ENCODE data around the gene RHOB.
A peak's percentile ranks its signal among the peaks of the same experiment; 100 is the strongest.

RHOB gene

GRCh38 chr2:20438334-20439192 is 8.3 kb upstream of the RHOB start:
- DNase-seq: no peak

- DNase-seq: no peak
Observed at GRCh38 chr2:20439193-20439475, 7.7 kb upstream of the RHOB start.

DNA sequence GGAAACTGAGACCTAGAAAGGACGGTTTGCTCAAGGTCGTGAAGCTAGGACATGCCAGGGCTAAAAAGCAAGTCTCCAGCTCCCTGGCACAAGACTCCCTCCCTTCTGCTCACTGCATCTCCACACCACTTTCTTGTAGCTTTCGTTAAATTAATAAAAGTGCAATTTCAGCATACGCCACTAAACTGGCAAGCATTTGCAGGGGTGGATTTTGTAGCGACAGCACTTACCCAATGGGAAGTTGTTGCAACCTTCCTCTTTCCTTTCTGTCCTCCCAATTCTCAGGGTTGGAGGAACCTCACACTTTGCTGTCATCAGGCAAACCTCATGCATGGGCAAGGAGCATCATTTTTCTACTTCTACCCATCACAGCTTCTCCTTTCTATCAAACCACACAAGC is 7.4 kb upstream of the RHOB start:
- no peak for DNase-seq

DNA sequence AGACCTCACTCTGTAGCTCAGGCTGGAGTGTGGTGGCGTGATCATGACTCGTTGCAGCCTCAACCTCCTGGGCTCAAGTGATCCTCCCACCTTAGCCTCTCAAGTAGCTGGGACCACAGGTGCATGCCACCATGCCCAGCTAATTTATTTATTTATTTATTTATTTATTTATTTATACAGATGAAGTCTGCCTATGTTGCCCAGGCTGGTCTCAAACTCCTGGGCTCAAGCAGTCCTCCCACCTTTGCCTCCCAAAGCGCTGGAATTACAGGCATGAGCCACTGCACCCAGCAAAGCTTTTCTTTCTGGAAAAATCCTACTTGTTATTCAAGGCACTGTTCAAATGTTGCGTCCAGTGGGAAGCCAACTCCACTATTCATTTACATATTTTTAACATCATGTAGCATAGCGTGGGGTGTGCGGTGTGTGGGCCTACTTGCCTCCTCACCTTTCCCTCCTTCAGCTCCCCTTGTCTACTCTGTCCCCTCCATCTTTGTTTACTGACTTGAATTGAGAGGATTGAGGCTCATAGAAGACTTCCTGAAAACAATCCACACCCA is 6.8 kb upstream of the RHOB start:
- DNase-seq: no peak

GRCh38 chr2:20443276-20443920 is 3.5 kb upstream of the RHOB start:
- DNase-seq: no peak

DNA sequence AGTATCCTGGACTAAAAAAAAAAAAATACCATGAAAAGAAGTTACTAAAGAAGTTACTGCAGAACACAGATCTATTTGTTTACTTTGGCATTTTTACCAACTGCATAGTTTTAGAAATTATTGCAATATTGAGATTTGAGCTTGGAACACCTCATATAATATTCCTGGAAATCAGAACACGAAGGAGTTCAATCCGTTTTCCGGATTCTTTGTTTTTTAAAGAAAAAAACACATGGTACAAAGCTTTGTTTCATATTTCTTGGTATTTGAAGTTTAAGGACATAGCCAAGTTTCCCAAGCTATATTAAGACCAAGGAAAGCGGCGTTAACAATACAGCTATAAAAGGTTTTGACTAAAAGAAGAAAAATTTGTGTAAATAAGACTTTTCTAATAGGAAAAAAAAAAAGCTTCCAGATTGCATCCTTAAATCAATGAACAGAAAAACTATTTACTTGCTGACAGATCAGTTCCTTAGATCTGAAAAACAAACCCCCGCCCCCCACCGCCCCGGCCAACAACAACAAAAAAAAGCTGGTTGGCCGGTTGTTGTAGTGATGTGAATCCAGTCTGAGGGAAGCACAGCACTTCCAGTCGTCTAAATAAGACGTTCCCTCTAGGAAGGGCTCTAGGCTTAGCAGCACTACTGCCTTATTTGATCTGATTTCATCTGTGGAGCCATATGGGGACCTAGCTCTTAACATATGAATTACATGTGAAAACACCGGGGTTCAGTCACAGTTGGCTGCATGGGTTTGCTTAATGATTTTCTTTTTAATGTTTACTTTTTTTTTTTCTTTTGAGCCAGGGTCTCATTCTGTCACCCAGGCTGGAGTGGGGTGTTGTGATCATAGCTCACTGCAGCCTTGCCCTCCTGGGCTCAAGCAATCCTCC is 2.5 kb upstream of the RHOB start:
- DNase-seq: no peak

GRCh38 chr2:20444993-20445910 is 1.6 kb upstream of the RHOB start:
- DNase-seq: no peak

- no peak for DNase-seq
Observed at GRCh38 chr2:20446255-20446916, 488 bp upstream of the RHOB start.

DNA sequence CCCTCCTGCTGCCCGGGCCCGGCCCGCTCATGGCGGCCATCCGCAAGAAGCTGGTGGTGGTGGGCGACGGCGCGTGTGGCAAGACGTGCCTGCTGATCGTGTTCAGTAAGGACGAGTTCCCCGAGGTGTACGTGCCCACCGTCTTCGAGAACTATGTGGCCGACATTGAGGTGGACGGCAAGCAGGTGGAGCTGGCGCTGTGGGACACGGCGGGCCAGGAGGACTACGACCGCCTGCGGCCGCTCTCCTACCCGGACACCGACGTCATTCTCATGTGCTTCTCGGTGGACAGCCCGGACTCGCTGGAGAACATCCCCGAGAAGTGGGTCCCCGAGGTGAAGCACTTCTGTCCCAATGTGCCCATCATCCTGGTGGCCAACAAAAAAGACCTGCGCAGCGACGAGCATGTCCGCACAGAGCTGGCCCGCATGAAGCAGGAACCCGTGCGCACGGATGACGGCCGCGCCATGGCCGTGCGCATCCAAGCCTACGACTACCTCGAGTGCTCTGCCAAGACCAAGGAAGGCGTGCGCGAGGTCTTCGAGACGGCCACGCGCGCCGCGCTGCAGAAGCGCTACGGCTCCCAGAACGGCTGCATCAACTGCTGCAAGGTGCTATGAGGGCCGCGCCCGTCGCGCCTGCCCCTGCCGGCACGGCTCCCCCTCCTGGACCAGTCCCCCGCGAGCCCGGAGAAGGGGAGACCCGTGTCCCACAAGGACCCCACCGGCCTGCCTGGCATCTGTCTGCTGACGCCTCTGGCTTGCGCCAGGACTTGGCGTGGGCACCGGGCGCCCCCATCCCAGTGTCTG is 767 bp downstream of the RHOB start:
- peak; percentile 37 for DNase-seq

DNA sequence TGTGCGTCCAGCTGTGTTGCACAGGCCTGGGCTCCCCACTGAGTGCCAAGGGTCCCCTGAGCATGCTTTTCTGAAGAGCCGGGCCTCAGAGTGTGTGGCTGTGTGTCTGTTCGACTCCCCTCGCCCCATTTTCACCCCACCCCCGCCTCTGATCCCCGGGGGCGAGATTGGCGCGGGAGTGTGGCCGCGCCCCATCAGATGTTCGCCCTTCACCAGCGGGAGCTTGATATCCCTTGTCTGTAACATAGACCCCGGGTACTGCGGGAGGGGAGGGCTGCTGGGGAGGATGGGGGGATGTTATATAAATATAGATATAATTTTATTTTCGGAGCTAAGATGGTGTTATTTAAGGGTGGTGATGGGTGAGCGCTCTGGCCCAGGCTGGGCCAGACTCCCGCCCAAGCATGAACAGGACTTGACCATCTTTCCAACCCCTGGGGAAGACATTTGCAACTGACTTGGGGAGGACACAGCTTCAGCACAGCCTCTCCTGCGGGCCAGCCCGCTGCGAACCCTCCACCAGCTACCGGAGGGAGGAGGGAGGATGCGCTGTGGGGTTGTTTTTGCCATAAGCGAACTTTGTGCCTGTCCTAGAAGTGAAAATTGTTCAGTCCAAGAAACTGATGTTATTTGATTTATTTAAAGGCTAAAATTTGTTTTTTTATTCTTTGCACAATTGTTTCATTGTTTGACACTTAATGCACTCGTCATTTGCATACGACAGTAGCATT is 1.5 kb downstream of the RHOB start:
- DNase-seq: no peak

DNA sequence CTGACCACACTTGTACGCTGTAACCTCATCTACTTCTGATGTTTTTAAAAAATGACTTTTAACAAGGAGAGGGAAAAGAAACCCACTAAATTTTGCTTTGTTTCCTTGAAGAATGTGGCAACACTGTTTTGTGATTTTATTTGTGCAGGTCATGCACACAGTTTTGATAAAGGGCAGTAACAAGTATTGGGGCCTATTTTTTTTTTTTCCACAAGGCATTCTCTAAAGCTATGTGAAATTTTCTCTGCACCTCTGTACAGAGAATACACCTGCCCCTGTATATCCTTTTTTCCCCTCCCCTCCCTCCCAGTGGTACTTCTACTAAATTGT is 2.1 kb downstream of the RHOB start:
- DNase-seq: no peak

- no peak for DNase-seq
Observed at GRCh38 chr2:20449501-20450200, 2.8 kb downstream of the RHOB start.

- DNase-seq: no peak
Observed at GRCh38 chr2:20450201-20450999, 3.5 kb downstream of the RHOB start.

GRCh38 chr2:20451000-20451290 is 4.1 kb downstream of the RHOB start:
- no peak for DNase-seq

DNA sequence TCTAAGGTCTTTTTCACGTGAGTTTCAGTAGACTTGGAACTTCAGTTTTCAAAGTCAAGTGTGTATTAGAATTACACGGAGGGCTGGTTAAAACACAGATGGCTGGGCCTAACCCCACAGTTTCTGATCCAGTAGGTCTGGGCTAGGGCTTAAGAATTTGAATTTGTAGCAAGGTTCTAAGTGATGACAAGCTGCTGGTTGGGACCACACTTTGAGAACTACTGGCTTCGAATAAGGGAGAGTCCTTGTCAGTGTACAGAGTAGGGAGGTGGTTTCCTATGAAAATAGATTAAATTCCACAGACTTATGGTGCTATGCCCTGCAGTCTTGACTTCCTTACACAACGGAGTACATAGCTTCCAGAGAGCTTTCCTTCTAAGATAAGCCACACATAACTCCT is 4.5 kb downstream of the RHOB start:
- no peak for DNase-seq

- no peak for DNase-seq
Observed at GRCh38 chr2:20451761-20452499, 5.1 kb downstream of the RHOB start.

DNA sequence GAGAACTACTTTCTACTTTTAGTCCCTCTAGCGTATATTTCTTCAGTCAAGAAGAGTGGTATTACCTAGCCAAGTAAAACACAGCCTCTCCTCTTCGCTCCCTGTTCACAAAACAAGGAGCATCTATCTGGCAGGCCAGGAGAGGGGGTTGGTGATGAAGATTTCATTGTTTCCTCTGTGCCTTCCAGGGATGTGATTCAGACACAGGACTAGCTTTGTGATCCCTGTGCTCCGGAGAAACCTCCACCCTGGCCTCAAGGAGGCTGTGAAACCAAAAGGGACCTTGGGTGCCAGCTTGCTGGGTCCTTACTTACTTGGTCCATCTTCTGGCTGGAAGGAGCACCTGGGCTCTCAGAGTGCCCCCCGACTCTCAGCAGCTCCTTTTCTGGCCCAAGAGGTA is 5.7 kb downstream of the RHOB start:
- no peak for DNase-seq

DNA sequence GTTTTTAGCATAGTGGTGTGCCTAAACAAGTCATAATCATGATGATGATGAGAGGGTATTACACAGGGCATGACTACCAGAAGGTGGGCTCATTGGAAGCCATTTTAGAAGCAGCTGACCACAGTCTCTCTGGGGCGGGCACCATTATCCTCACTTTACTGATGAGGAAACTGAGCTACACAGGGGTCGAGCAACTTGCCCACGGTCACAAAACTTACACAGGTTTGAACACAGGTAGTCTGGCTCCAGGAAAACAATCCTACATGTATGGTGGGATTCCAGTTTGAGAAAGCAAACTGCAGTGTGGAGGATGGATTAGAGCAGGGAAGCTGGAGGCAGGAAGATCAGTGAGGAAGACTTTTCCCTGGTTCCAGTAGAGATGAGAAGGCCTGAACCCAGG is 6.2 kb downstream of the RHOB start:
- DNase-seq: no peak
